Psoas muscle (tissue), 8 donors: ENCODE measurements around the gene KCNQ5. TPM values are rescaled to one million over a fixed set of nuclear protein-coding genes. Genes with fewer than 3 reads are reported as not detected.

Experiments
- ATAC-seq, 4 donors: fragments of 200-7000 bp; cut with Tn5 transposase; one replicate each; pipeline ENCODE4 v1.9.1; 2020; ENCODE audit warnings: moderate library complexity in 3 of 4, mild to moderate bottlenecking in 2 of 4
- DNase-seq, 2 donors: peaks; one replicate each; pipeline ENCODE4 v3.0.0-alpha.2; 2020
- H3K27ac ChIP-seq: fragments of 200-600 bp; one replicate; pipeline ENCODE4 v1.8.0; 2022
- H3K27me3 ChIP-seq, 3 donors: fragments of 200-600 bp in 1 of 3; one replicate each; pipeline versions ENCODE4 v1.6.1 to v1.8.0; 2013 to 2022; ENCODE audit warnings: low read length in 2 of 3, mild to moderate bottlenecking in 2 of 3, moderate library complexity in 1 of 3; ENCODE audit not compliant: insufficient read depth in 3 of 3
- H3K36me3 ChIP-seq, 2 donors: fragments of 200-600 bp in 1 of 2; one replicate each; pipeline versions ENCODE4 v1.6.1 to v1.8.0; 2013 to 2022; ENCODE audit warnings: low read depth in 1 of 2, mild to moderate bottlenecking in 1 of 2, moderate library complexity in 1 of 2; ENCODE audit not compliant: insufficient read depth in 1 of 2
- H3K4me1 ChIP-seq: fragments of 200-600 bp; one replicate; pipeline ENCODE4 v1.8.0; 2022
- H3K4me3 ChIP-seq: fragments of 200-600 bp; one replicate; pipeline ENCODE4 v1.8.0; 2022; ENCODE audit warnings: mild to moderate bottlenecking
- H3K9me3 ChIP-seq: fragments of 200-600 bp; one replicate; pipeline ENCODE4 v1.8.0; 2022
- WGBS, 3 donors: extraction: QIAGEN DNeasy Blood & Tissue Kit; methylation state at CpG; one replicate each; pipeline versions ENCODE4 v1.1.6 to v1.1.7; 2013; 5-methylcytosine and 5-hydroxymethylcytosine counted together
- intact Hi-C, 2 donors: fragments of 100-400 bp; cut with DNase I; formaldehyde crosslinking; loops; one replicate each; pipeline versions ENCODE4 v1.11.0 to v1.14.2; 2022
- polyA plus RNA-seq, 3 donors: library from polyadenylated mRNA; stranded (reverse); fragments of 200-250 nt; gene quantifications; one replicate each; pipeline ENCODE4 v1.2.3, GENCODE V29; 2013
- total RNA-seq, 4 donors: library from RNA; stranded (reverse); fragmentation: NEBNext Ultra II Directional in 2 of 4; extraction: Animal tissue kit (Norgen Biotek cat#: 25700) in 2 of 4; gene quantifications; one replicate each; pipeline versions ENCODE4 v1.2.1 to v1.2.4, GENCODE V29; 2021 to 2023
- TF ChIP-seq, protein P1 (sequence below): fragments of 200-600 bp; IDR thresholded peaks from one replicate; pipeline ENCODE4 v1.8.0; 2022; ENCODE audit warnings: antibody characterized with exemption
- donor health status: healthy with polysubstance abuse.
- donor health status: DM: no; HTN: no; CAD: no; lungs with moderate emphysema.
- donor health status: Bipolar disorder and iron deficiency.
- donor health status: healthy.
- donor health status: DM: yes; HTN: yes; CAD: no.
- donor health status: DM: no; HTN: no; CAD: no.
- donor health status: DM: no; HTN: no; CAD: no.
- donor health status: DM: yes; HTN: yes; CAD: no.

Gene KCNQ5
- total and polyA plus RNA-seq, 7 donors: 4.4 to 90.7 (median 25.7) TPM

DNA sequence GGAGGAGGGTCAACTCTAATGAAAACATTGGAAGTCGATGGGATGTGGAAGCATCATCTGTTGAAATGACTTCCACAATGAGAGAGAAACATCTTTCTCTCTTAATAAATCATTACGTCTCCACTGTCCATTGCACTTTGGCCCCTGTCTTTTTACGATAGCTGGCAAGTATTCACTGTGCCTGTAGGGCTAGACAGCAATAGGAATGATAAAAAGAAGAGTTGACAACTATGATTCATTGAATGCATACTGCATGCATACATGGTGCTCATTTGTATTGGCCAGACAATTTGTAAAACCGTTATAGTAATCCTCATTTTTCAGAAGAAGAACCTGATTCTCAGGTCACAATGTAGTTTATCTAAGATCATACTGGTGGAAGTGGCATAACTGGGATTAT is 220.3 kb downstream of the KCNQ5 start:
- no peak for DNase-seq
- 84 to 90% (median 88%) methylated on average over 4 of the region's 4 CpGs for WGBS, 3 donors
- Histone ChIP-seq H3K4me3 (no peak overlapping the region), H3K9me3 (no peaks in the 10 kb centered on the region), H3K36me3 (no peaks in the 10 kb centered on the region), H3K27me3 (no peaks in the 10 kb centered on the region), H3K27ac (no peak overlapping the region), H3K4me1 (peaks cover 15% of the 10 kb centered on the region)
- intact Hi-C loops: no loop called here
- TF ChIP-seq, protein P1, sequence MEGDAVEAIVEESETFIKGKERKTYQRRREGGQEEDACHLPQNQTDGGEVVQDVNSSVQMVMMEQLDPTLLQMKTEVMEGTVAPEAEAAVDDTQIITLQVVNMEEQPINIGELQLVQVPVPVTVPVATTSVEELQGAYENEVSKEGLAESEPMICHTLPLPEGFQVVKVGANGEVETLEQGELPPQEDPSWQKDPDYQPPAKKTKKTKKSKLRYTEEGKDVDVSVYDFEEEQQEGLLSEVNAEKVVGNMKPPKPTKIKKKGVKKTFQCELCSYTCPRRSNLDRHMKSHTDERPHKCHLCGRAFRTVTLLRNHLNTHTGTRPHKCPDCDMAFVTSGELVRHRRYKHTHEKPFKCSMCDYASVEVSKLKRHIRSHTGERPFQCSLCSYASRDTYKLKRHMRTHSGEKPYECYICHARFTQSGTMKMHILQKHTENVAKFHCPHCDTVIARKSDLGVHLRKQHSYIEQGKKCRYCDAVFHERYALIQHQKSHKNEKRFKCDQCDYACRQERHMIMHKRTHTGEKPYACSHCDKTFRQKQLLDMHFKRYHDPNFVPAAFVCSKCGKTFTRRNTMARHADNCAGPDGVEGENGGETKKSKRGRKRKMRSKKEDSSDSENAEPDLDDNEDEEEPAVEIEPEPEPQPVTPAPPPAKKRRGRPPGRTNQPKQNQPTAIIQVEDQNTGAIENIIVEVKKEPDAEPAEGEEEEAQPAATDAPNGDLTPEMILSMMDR: no peak
- no peak for ATAC-seq

DNA sequence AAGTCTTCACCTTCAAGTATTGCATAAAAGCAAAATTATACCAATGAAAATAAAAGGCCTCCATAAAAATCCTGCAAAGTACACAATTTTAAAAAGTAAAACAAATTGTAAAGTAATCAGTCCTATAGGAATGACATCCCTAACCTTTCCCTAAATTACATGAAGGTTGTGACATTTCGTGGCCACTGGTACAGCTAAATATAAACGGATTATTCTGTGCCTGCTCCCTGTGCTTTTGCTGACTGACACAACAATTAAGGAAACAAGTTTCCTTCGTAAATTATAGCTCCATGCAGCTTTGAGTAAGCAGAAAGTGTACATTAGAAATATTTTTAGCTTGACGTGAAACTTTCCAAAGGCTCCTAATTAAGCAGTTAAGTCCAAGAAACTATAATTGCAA is 222.8 kb downstream of the KCNQ5 start:
- WGBS, 3 donors: 17 to 33% (median 23%) methylated on average over 4 of the region's 4 CpGs
- no peak overlapping the region for H3K4me3 ChIP-seq
- intact Hi-C loops: no loop called here
- no peaks in the 10 kb centered on the region for H3K27me3 ChIP-seq
- DNase-seq (no peak), ATAC-seq (peak in 2 of 4 donors; percentile 70 to 73)
- no peaks in the 10 kb centered on the region for H3K36me3 ChIP-seq
- no peak overlapping the region for H3K27ac ChIP-seq
- TF ChIP-seq, protein P1: no peak
- no peaks in the 10 kb centered on the region for H3K9me3 ChIP-seq
- peaks cover 19% of the 10 kb centered on the region for H3K4me1 ChIP-seq

DNA sequence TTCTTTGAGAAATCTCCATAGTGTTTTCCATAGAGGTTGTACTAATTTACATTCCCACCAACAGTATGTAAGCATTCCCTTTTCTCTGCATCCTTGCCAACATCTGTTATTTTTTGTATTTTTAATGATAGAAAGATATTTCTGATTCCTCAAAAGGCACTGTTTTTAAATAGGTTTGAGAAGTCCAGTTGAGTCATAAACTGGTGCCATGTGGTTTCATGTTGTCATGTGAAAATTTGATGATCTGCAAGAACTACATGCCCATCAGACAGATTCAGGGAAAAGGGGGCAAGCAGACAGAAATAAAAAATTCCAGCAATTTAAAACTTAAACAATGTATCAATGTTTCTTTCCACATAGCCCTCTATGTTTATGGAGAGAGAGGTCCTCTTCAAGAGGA is 227.5 kb downstream of the KCNQ5 start:
- Histone ChIP-seq H3K27me3 (no peaks in the 10 kb centered on the region), H3K27ac (no peak overlapping the region), H3K4me3 (no peak overlapping the region), H3K36me3 (no peaks in the 10 kb centered on the region), H3K9me3 (no peaks in the 10 kb centered on the region), H3K4me1 (peaks cover 20% of the 10 kb centered on the region)
- ATAC-seq (no peak), DNase-seq (no peak)
- intact Hi-C loops: no loop called here
- TF ChIP-seq, protein P1: no peak

DNA sequence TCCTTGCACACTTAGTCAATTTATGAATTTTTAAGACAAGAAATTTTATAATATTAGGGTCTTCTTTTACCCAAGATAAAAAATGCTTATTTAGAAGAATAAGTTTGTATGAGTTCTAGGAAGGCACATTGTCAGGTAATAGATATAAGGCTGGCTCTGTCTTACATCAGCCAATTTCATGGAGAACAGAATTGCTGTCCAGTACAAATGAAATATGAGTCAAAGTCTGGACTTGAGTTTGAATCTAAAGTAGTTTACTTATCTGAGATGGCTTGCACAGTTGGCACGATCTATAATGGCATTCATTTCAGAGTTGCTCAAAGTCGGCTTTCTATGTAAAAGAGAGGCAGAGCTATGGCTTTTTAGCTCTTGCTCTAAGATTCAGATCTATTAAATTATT is 228.2 kb downstream of the KCNQ5 start:
- Histone ChIP-seq H3K4me3 (no peak overlapping the region), H3K9me3 (no peaks in the 10 kb centered on the region), H3K27me3 (no peaks in the 10 kb centered on the region), H3K36me3 (no peaks in the 10 kb centered on the region), H3K27ac (peak overlapping the region; percentile 44), H3K4me1 (peaks cover 13% of the 10 kb centered on the region)
- 22 to 47% (median 34%) methylated on average over 2 of the region's 2 CpGs for WGBS, 3 donors
- TF ChIP-seq, protein P1: no peak
- intact Hi-C loops: no loop called here
- no peak for DNase-seq
- ATAC-seq: peak; percentile 50 to 83 (median 54)

DNA sequence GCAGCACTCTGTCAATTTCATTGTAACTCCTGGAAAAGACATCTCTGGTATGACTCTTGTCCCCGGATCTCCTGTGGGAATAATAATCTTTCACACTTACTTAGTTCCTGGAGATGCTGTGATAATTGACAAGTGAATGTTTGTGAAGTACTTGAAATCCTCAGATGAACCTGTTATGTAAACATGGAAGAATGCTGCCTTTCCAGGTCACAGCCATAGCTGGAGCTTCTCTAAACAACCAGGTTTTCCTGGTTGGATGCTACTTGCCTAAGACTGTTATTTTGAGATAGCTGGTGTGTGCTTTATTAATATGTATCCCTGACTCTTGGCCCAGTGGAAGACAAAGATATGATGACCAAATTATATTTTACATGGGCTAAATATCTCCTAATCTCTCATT is 228.6 kb downstream of the KCNQ5 start:
- ATAC-seq (peak in 3 of 4 donors; percentile 37 to 57 (median 38)), DNase-seq (no peak)
- no peaks in the 10 kb centered on the region for H3K27me3 ChIP-seq
- intact Hi-C loops: no loop called here
- peaks cover 11% of the 10 kb centered on the region for H3K4me1 ChIP-seq
- no peaks in the 10 kb centered on the region for H3K36me3 ChIP-seq
- no peaks in the 10 kb centered on the region for H3K9me3 ChIP-seq
- TF ChIP-seq, protein P1: no peak
- 20 to 24% (median 23%) methylated on average over 1 of the region's 1 CpG for WGBS, 3 donors
- H3K27ac ChIP-seq: peak overlapping the region; percentile 44
- H3K4me3 ChIP-seq: no peak overlapping the region
